PC-9 (cell line): ENCODE measurements around the gene ALKBH2.

Experiments used
- CTCF ChIP-seq: fragments of 200-600 bp; sonication (generic); conservative IDR thresholded peaks from 2 replicates; pipeline ENCODE4 v1.6.1; 2017; ENCODE audit warnings: mixed run types, antibody characterized with exemption, mild to moderate bottlenecking, moderate library complexity
- EZH2 ChIP-seq: fragments of 200-600 bp; sonication (generic); IDR thresholded peaks from 2 replicates; pipeline ENCODE4 v1.8.0; 2017; ENCODE audit warnings: antibody characterized with exemption, low read depth

GRCh38 chr12:109052414-109053323 is 40.6 kb downstream of the ALKBH2 start, which contains the start of gene USP30:
- TF ChIP-seq CTCF: no peak
- no peak for TF ChIP-seq EZH2
